AG04450 (cell line): ENCODE results near the gene TEX13C. TPM values are rescaled to one million over a fixed set of nuclear protein-coding genes. Genes with fewer than 3 reads are reported as not detected.

ENCODE experiments used
- CTCF ChIA-PET: fragments of 300-600, 350-600 bp; formaldehyde crosslinking; extraction: SDS; loops from one replicate; lab custom pipeline; 2022; ENCODE audit warnings: antibody characterized with exemption, inconsistent platforms; lab: Charles Lee
- POLR2A ChIA-PET: fragments of 350-600 bp; formaldehyde crosslinking; extraction: SDS; loops from one replicate; lab custom pipeline; 2021; ENCODE audit warnings: antibody characterized with exemption, inconsistent platforms; lab: Yijun Ruan, JAX
- DNase-seq: peaks from one replicate; pipeline ENCODE4 v3.0.0-alpha.2; 2011; ENCODE audit warnings: low read depth, low spot score
- H3K27ac ChIP-seq: one replicate; pipeline ENCODE4 v1.5.1; 2012; ENCODE audit warnings: low read depth, low read length, control low read depth
- H3K27me3 ChIP-seq: one replicate; pipeline ENCODE4 v1.6.0; 2012; ENCODE audit warnings: low read length; ENCODE audit not compliant: control insufficient read depth, insufficient read depth
- H3K4me3 ChIP-seq: 2 replicates; pipeline ENCODE4 v1.5.1; 2011; ENCODE audit warnings: mild to moderate bottlenecking, low read depth, low read length, control low read depth
- H3K9me3 ChIP-seq: 2 replicates; pipeline ENCODE4 v1.5.1; 2012; ENCODE audit warnings: low read length; ENCODE audit not compliant: control insufficient read depth, insufficient read depth
- CTCF ChIP-seq: IDR thresholded peaks from 2 replicates; pipeline ENCODE4 v1.5.1; 2011; ENCODE audit warnings: low read depth, low read length, control low read depth, inconsistent platforms
- polyA plus RNA-seq: library from polyadenylated mRNA; depleted of rRNA; stranded (reverse); fragments of >200 nt; gene quantifications from 2 replicates; pipeline ENCODE4 v1.2.3, GENCODE V29; 2011

Gene TEX13C
- polyA plus RNA-seq, 1 experiment: not detected

- H3K4me3 ChIP-seq: no peak overlapping the region
- peaks cover 11% of the 10 kb centered on the region; the same call in 1 of the 2 replicates for H3K9me3 ChIP-seq
- TF ChIP-seq CTCF: no peak
- ChIA-PET POLR2A (no interaction called here), CTCF (no interaction called here)
- no peak for DNase-seq
- no peak overlapping the region for H3K27ac ChIP-seq
- no peaks in the 10 kb centered on the region for H3K27me3 ChIP-seq
These were observed 8.2 kb downstream of the TEX13C start for GRCh38 chrX:125327891-125328290.

GRCh38 chrX:125333583-125333982 lies 13.9 kb downstream of the TEX13C start:
- ChIA-PET POLR2A (no interaction called here), CTCF (no interaction called here)
- no peak overlapping the region for H3K27ac ChIP-seq
- H3K4me3 ChIP-seq: no peak overlapping the region
- H3K27me3 ChIP-seq: no peaks in the 10 kb centered on the region
- TF ChIP-seq CTCF: no peak
- no peaks in the 10 kb centered on the region for H3K9me3 ChIP-seq
- DNase-seq: no peak

GRCh38 chrX:125340490-125340889 lies 20.8 kb downstream of the TEX13C start:
- H3K4me3 ChIP-seq: no peak overlapping the region
- ChIA-PET POLR2A (no interaction called here), CTCF (no interaction called here)
- no peaks in the 10 kb centered on the region for H3K27me3 ChIP-seq
- no peaks in the 10 kb centered on the region for H3K9me3 ChIP-seq
- DNase-seq: no peak
- H3K27ac ChIP-seq: no peak overlapping the region
- no peak for TF ChIP-seq CTCF

GRCh38 chrX:125374169-125374568 lies 54.5 kb downstream of the TEX13C start:
- Histone ChIP-seq H3K4me3 (no peak overlapping the region), H3K27ac (no peak overlapping the region), H3K9me3 (no peaks in the 10 kb centered on the region), H3K27me3 (no peaks in the 10 kb centered on the region)
- CTCF ChIA-PET: no interaction called here
- DNase-seq: no peak
- no peak for TF ChIP-seq CTCF
- POLR2A ChIA-PET: no interaction called here
